ENCODE measurements around the gene LIMS2.

Gene LIMS2

DNA sequence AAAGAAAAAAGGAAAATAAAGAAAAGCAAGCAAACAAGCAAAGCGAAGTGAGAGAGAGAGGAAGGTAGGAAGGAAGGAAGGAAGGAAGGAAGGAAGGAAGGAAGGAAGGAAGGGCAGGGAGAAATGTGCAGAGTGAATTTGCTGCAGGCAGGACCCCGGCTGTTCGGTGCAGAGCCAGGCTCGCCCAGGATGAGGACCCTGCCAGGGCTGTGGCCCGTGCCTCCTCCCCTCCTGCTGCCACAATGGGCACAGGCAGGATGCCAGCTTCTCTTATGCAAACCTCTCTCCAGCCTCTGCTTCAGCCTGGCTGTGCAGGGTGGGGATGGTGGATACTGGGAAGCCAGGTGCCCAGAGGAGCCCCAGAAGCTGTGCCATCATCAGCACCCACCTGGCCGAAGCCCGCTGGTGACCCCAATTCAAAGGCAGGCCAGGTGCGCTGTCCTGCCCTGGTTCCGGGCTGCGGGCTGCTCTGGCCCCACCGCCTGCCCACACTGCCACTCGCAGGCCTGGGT, 26.2 kb downstream of the LIMS2 start (continued):
- TF ChIP-seq, protein P1, sequence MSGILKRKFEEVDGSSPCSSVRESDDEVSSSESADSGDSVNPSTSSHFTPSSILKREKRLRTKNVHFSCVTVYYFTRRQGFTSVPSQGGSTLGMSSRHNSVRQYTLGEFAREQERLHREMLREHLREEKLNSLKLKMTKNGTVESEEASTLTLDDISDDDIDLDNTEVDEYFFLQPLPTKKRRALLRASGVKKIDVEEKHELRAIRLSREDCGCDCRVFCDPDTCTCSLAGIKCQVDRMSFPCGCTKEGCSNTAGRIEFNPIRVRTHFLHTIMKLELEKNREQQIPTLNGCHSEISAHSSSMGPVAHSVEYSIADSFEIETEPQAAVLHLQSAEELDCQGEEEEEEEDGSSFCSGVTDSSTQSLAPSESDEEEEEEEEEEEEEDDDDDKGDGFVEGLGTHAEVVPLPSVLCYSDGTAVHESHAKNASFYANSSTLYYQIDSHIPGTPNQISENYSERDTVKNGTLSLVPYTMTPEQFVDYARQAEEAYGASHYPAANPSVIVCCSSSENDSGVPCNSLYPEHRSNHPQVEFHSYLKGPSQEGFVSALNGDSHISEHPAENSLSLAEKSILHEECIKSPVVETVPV (CRISPR knock-in tag; IDR thresholded peaks at IDR 0.05): no peak
- TF ChIP-seq PPARA (CRISPR knock-in tag; IDR thresholded peaks at IDR 0.05; ENCODE audit: borderline replicate concordance) (no peak), GLIS3 (CRISPR knock-in tag; IDR thresholded peaks at IDR 0.05) (no peak), CSDC2 (CRISPR knock-in tag; IDR thresholded peaks at IDR 0.05) (no peak), POU6F1 (CRISPR knock-in tag; IDR thresholded peaks at IDR 0.05; ENCODE audit: borderline replicate concordance, low read depth) (no peak), ZNF8 (CRISPR knock-in tag; IDR thresholded peaks at IDR 0.05) (no peak), ZFP30 (CRISPR knock-in tag; IDR thresholded peaks at IDR 0.05) (no peak), ESRRG (CRISPR knock-in tag; IDR thresholded peaks at IDR 0.05) (no peak)
- TF ChIP-seq, protein P2, sequence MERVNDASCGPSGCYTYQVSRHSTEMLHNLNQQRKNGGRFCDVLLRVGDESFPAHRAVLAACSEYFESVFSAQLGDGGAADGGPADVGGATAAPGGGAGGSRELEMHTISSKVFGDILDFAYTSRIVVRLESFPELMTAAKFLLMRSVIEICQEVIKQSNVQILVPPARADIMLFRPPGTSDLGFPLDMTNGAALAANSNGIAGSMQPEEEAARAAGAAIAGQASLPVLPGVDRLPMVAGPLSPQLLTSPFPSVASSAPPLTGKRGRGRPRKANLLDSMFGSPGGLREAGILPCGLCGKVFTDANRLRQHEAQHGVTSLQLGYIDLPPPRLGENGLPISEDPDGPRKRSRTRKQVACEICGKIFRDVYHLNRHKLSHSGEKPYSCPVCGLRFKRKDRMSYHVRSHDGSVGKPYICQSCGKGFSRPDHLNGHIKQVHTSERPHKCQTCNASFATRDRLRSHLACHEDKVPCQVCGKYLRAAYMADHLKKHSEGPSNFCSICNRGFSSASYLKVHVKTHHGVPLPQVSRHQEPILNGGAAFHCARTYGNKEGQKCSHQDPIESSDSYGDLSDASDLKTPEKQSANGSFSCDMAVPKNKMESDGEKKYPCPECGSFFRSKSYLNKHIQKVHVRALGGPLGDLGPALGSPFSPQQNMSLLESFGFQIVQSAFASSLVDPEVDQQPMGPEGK (CRISPR knock-in tag; IDR thresholded peaks at IDR 0.05; ENCODE audit: borderline replicate concordance): no peak

GRCh38 chr2:127648321-127648720, 27.0 kb downstream of the LIMS2 start:
- TF ChIP-seq TSHZ2 (CRISPR knock-in tag; IDR thresholded peaks at IDR 0.05) (no peak), ZNF70 (CRISPR knock-in tag; IDR thresholded peaks at IDR 0.05) (no peak), PPARA (CRISPR knock-in tag; IDR thresholded peaks at IDR 0.05; ENCODE audit: borderline replicate concordance) (no peak), POU6F1 (CRISPR knock-in tag; IDR thresholded peaks at IDR 0.05; ENCODE audit: borderline replicate concordance, low read depth) (no peak), ISL1 (CRISPR knock-in tag; IDR thresholded peaks at IDR 0.05) (no peak), SNAI2 (CRISPR knock-in tag; IDR thresholded peaks at IDR 0.05) (no peak), ZC3H10 (CRISPR knock-in tag; IDR thresholded peaks at IDR 0.05) (no peak), TCF4 (CRISPR knock-in tag; IDR thresholded peaks at IDR 0.05; ENCODE audit: borderline replicate concordance) (no peak), ZFP30 (CRISPR knock-in tag; IDR thresholded peaks at IDR 0.05) (no peak), ARNTL (CRISPR knock-in tag; IDR thresholded peaks at IDR 0.05; ENCODE audit: borderline replicate concordance, low read depth) (no peak)
- TF ChIP-seq, protein P2 (CRISPR knock-in tag; IDR thresholded peaks at IDR 0.05; ENCODE audit: borderline replicate concordance): no peak

More at GRCh38 chr2:127648321-127648720, 27.0 kb downstream of the LIMS2 start:
- no peak for ATAC-seq
